HepG2 (cell line): ENCODE results near the gene TBC1D12. TPM values are rescaled to one million over a fixed set of nuclear protein-coding genes. Genes with fewer than 3 reads are reported as not detected.
"Not testable (repeated sequence)": the region's sequence is repeated elsewhere in the genome, so short reads cannot be mapped to it uniquely, and the experiment has no call there.

Experiments used
- ATAC-seq: fragments of 200-7000 bp; cut with Tn5 transposase; 3 replicates; pipeline ENCODE4 v1.9.1; 2020; ENCODE audit warnings: mild to moderate bottlenecking, moderate library complexity
- BruUV-seq: library from RNA; stranded (reverse); fragments of 400-500 nt; replicated peaks from 2 replicates; lab custom pipeline; 2021; lab: Mats Ljungman, UMichigan
- CTCF ChIA-PET: fragments of 300-600 bp; formaldehyde crosslinking; extraction: SDS; loops from one replicate; lab custom pipeline; 2021; ENCODE audit warnings: low total read pairs, inconsistent platforms, low intra/inter-chr PET ratio; lab: Yijun Ruan, JAX
- POLR2A ChIA-PET: fragments of 350-600 bp; sonication (Branson Sonifier 250); formaldehyde crosslinking; loops from one replicate; lab custom pipeline; 2020; ENCODE audit warnings: antibody characterized with exemption, inconsistent platforms; lab: Yijun Ruan, JAX
- DNase-seq: peaks from one replicate; pipeline ENCODE4 v3.0.0-alpha.2; 2015; ENCODE audit warnings: low spot score
- FAIRE-seq: peaks from 3 replicates; lab custom pipeline; 2011; peaks lifted over from hg19 to GRCh38; lab: Jason Lieb, UNC
- H2AFZ ChIP-seq: one replicate; pipeline ENCODE4 v1.6.1; 2011; ENCODE audit warnings: low read length, inconsistent platforms
- H3K27ac ChIP-seq: fragments of 300-600 bp; 3 replicates; pipeline ENCODE4 v1.8.0; 2011; ENCODE audit warnings: mixed run types, mild to moderate bottlenecking, mixed read lengths, low read length, inconsistent platforms; ENCODE audit not compliant: insufficient read depth; ENCODE audit errors: extremely low read length
- H3K27me3 ChIP-seq, 2 experiments: fragments of 200-600 bp in 1 of 2; 2 replicates in 1 of 2; 3 replicates in 1 of 2; pipeline versions ENCODE4 v1.6.0 to v1.8.0; 2011; ENCODE audit warnings: low read length in 2 of 2, mild to moderate bottlenecking in 2 of 2, moderate library complexity in 2 of 2, inconsistent platforms in 1 of 2; ENCODE audit not compliant: insufficient read depth in 2 of 2, control insufficient read depth in 1 of 2
- H3K36me3 ChIP-seq, 2 experiments: fragments of 200-600 bp in 1 of 2; replicated peaks in 1 of 2; 2 replicates in 1 of 2; 3 replicates in 1 of 2; pipeline versions ENCODE4 v1.5.1 to v1.8.0; 2011; ENCODE audit warnings: low read length in 2 of 2, inconsistent platforms in 1 of 2; ENCODE audit not compliant: insufficient read depth in 2 of 2, control insufficient read depth in 1 of 2
- H3K4me1 ChIP-seq: 2 replicates; pipeline ENCODE4 v1.5.1; 2012; ENCODE audit warnings: low read length, inconsistent platforms; ENCODE audit not compliant: insufficient read depth
- H3K4me2 ChIP-seq: 2 replicates; pipeline ENCODE4 v1.6.0; 2011; ENCODE audit warnings: low read depth, low read length, inconsistent platforms
- H3K4me3 ChIP-seq, 3 experiments: fragments of 200-600 bp in 1 of 3; sonication (generic), shearing (Covaris generic) in 1 of 3; replicated peaks in 1 of 3; 2 replicates each; pipeline ENCODE4 v1.5.1; 2011 to 2016; ENCODE audit warnings: low read length in 3 of 3, inconsistent platforms in 2 of 3, low read depth in 2 of 3, mild to moderate bottlenecking in 2 of 3, control low read depth in 1 of 3, mixed read lengths in 1 of 3; ENCODE audit not compliant: insufficient read depth in 1 of 3
- H3K79me2 ChIP-seq: one replicate; pipeline ENCODE4 v1.6.1; 2011; ENCODE audit warnings: low read length, inconsistent platforms; ENCODE audit not compliant: insufficient read depth
- H3K9ac ChIP-seq: 2 replicates; pipeline ENCODE4 v1.6.0; 2011; ENCODE audit warnings: mild to moderate bottlenecking, low read depth, low read length, inconsistent platforms; ENCODE audit not compliant: insufficient read depth
- H3K9me3 ChIP-seq: 2 replicates; pipeline ENCODE4 v1.5.1; 2012; ENCODE audit warnings: mild to moderate bottlenecking, low read length
- H4K20me1 ChIP-seq: 2 replicates; pipeline ENCODE4 v1.6.0; 2011; ENCODE audit warnings: inconsistent platforms, mild to moderate bottlenecking, low read length, moderate library complexity; ENCODE audit not compliant: insufficient read depth
- ELK4 ChIP-seq: sonication (generic); formaldehyde crosslinking; IDR thresholded peaks from 2 replicates; pipeline ENCODE4 v1.9.0; 2021; ENCODE audit warnings: missing genetic modification reagents, borderline replicate concordance
- ZNF605 ChIP-seq: sonication (generic); formaldehyde crosslinking; IDR thresholded peaks from 2 replicates; pipeline ENCODE4 v1.8.0; 2022; ENCODE audit warnings: mild to moderate bottlenecking, missing genetic modification reagents
- ZNF652 ChIP-seq: IDR thresholded peaks from 2 replicates; pipeline ENCODE4 v1.6.1; 2016; ENCODE audit warnings: low read depth, borderline replicate concordance
- WGBS: methylation state at CpG from one replicate; pipeline ENCODE4 v1.1.6; 2017; ENCODE audit warnings: low lambda C conversion rate; 5-methylcytosine and 5-hydroxymethylcytosine counted together
- in situ Hi-C: cut with HindIII; loops from 2 replicates; pipeline ENCODE4 v1.10.0; 2017; ENCODE audit warnings: low pct_unique_long_range_greater_than_20kb; ENCODE audit not compliant: extremely low pct_ligation_motif_present
- intact Hi-C: fragments of 100-400 bp; cut with micrococcal nuclease; formaldehyde crosslinking; loops from one replicate; pipeline ENCODE4 v1.10.0; 2022; ENCODE audit not compliant: unreplicated experiment
- polyA plus RNA-seq, 8 experiments: library from polyadenylated mRNA; depleted of rRNA in 3 of 8; stranded (reverse) in 7 of 8; unstranded in 1 of 8; fragments of >200 nt; fragmentation: Illumina TruSeq in 4 of 8; extraction: Trizol in 4 of 8; gene quantifications; 2 replicates each; pipeline versions ENCODE4 v1.2.1 to v1.2.3, GENCODE V29; 2011 to 2016; ENCODE audit warnings: low read depth in 4 of 8, missing spikeins in 1 of 8, mixed read lengths in 1 of 8; ENCODE audit not compliant: insufficient read depth in 1 of 8
- total RNA-seq, 5 experiments: library from RNA; depleted of rRNA; stranded (reverse); fragments of >200 nt; fragmentation: Illumina TruSeq; extraction: Trizol; gene quantifications; 2 replicates each; pipeline ENCODE4 v1.2.3, GENCODE V29; 2016; ENCODE audit warnings: low read depth in 1 of 5
- TF ChIP-seq, protein P1 (sequence below): sonication (generic); formaldehyde crosslinking; IDR thresholded peaks from 2 replicates; pipeline ENCODE4 v1.4.0; 2020; ENCODE audit warnings: mild to moderate bottlenecking, missing genetic modification reagents

TBC1D12 gene
- total and polyA plus RNA-seq, 2 of the 13 experiments (the other 11 are each of a cell fraction or from before 2014, with no cell fraction given) = 5.7 to 6.2 TPM

GRCh38 chr10:94549221-94549620 is 146.9 kb downstream of the TBC1D12 start (continued):
- TF ChIP-seq, protein P1, sequence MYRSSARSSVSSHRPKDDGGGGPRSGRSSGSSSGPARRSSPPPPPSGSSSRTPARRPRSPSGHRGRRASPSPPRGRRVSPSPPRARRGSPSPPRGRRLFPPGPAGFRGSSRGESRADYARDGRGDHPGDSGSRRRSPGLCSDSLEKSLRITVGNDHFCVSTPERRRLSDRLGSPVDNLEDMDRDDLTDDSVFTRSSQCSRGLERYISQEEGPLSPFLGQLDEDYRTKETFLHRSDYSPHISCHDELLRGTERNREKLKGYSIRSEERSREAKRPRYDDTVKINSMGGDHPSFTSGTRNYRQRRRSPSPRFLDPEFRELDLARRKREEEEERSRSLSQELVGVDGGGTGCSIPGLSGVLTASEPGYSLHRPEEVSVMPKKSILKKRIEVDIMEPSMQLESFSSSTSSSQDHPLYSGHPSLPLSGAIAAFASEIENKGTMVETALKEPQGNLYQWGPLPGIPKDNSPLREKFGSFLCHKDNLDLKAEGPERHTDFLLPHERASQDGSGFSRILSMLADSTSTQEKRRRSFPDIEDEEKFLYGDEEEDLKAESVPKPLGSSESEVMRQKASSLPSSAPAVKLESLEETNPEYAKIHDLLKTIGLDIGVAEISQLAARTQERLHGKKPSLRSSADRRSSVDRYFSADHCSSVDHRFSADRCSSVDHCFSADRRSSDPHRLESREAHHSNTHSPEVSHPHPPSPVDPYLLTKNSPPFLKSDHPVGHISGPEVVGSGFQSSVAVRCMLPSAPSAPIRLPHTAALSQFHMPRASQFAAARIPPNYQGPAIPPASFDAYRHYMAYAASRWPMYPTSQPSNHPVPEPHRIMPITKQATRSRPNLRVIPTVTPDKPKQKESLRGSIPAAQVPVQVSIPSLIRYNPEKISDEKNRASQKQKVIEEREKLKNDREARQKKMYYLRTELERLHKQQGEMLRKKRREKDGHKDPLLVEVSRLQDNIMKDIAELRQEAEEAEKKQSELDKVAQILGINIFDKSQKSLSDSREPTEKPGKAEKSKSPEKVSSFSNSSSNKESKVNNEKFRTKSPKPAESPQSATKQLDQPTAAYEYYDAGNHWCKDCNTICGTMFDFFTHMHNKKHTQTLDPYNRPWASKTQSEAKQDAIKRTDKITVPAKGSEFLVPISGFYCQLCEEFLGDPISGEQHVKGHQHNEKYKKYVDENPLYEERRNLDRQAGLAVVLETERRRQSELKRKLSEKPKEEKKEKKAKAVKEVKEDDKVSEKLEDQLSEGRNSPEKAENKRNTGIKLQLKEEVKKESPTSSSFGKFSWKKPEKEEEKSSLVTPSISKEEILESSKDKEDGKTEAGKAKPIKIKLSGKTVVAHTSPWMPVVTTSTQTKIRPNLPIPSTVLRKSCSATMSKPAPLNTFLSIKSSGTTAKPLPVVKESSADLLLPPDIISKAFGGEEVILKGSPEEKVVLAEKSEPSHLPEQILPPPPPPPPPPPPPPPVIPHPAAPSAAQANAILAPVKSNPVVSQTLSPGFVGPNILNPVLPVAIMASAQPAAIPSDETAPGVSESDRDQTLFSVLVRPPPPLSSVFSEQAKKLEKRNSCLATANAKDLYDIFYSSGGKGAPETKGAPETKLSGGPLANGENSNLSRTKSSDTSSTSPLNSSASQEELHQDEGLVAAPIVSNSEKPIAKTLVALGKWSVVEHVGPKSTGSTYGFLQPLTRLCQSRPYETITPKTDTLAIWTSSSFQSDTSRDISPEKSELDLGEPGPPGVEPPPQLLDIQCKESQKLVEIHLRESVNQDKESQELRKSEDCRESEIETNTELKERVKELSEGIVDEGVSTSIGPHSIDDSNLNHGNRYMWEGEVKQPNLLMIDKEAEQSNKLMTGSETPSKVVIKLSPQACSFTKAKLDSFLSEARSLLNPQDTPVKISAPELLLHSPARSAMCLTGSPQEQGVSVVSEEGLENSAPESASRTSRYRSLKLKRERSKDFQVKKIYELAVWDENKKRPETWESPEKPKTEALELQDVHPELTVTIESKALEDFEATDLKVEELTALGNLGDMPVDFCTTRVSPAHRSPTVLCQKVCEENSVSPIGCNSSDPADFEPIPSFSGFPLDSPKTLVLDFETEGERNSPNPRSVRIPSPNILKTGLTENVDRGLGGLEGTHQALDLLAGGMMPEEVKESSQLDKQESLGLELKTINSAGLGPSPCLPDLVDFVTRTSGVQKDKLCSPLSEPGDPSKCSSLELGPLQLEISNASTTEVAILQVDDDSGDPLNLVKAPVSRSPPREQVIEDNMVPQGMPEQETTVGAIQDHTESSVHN = no peak
- TF ChIP-seq ZNF652 (no peak), ZNF605 (CRISPR knock-in tag) (no peak), ELK4 (CRISPR knock-in tag) (no peak)

DNA sequence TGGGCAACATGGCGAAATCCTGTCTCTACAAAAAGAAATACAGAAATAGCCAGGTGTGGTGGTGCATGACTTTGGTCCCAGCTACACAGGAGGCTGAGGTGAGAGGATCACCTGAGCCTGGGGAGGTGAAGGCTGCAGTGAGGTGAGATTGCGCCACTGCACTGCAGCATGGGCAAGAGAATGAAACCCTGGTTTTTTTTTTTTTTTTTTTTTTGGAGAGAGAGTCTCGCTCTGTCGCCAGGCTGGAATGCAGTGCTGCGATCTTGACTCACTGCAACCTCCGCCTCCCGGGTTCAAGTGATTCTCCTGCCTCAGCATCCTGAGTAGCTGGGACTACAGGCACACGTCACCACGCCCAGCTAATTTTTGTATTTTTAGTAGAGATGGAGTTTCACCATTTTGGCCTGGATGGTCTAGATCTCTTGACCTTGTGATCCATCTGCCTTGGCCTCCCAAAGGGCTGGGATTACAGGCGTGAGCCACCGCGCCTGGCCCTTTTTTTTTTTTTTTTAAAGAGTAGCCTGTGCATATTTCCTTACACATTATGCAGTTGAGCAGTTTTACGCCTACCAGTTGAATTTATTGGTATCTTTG is 165.5 kb downstream of the TBC1D12 start:
- H3K27ac ChIP-seq, intact Hi-C loops, H3K27me3 ChIP-seq, CTCF ChIA-PET, in situ Hi-C loops, BruUV-seq, H4K20me1 ChIP-seq, H3K9ac ChIP-seq, H3K4me3 ChIP-seq, ATAC-seq, H3K4me2 ChIP-seq, H3K9me3 ChIP-seq, DNase-seq, H2AFZ ChIP-seq, H3K4me1 ChIP-seq, POLR2A ChIA-PET, H3K79me2 ChIP-seq, FAIRE-seq: not testable (repeated sequence)
- 96% methylated on average over 13 of the region's 13 CpGs for WGBS
- H3K36me3 ChIP-seq = peaks cover 3 to 44% of the 10 kb centered on the region in 2 experiments; a peak in 4 of 5 replicates
